H9 (cell line): ENCODE measurements around the gene BCAS3. TPM values are rescaled to one million over a fixed set of nuclear protein-coding genes. Genes with fewer than 3 reads are reported as not detected.

Experiments used
- DNase-seq: peaks from one replicate; pipeline ENCODE4 v3.0.0-alpha.2; 2017
- H2AFZ ChIP-seq: one replicate; pipeline ENCODE4 v1.6.1; 2013; ENCODE audit warnings: mild to moderate bottlenecking, low read length, control low read depth, moderate library complexity
- H2AK5ac ChIP-seq: 2 replicates; pipeline ENCODE4 v1.6.1; 2013; ENCODE audit warnings: low read length, control low read depth, mixed read lengths; ENCODE audit not compliant: insufficient read length
- H2BK120ac ChIP-seq: one replicate; pipeline ENCODE4 v1.6.1; 2013; ENCODE audit warnings: low read depth, mild to moderate bottlenecking, low read length, control low read depth, inconsistent platforms; ENCODE audit not compliant: poor library complexity, severe bottlenecking
- H2BK12ac ChIP-seq: 2 replicates; pipeline ENCODE4 v1.6.1; 2013; ENCODE audit warnings: low read length, control low read depth, mixed read lengths, low read depth; ENCODE audit not compliant: insufficient read length
- H2BK15ac ChIP-seq: 2 replicates; pipeline ENCODE4 v1.6.1; 2013; ENCODE audit warnings: low read depth, low read length, control low read depth
- H2BK20ac ChIP-seq: one replicate; pipeline ENCODE4 v1.6.1; 2013; ENCODE audit warnings: low read depth, mild to moderate bottlenecking, low read length, control low read depth, inconsistent platforms; ENCODE audit not compliant: poor library complexity, severe bottlenecking
- H2BK5ac ChIP-seq: 2 replicates; pipeline ENCODE4 v1.6.1; 2013; ENCODE audit warnings: low read length, control low read depth, mixed read lengths; ENCODE audit not compliant: insufficient read length
- H3K14ac ChIP-seq: 2 replicates; pipeline ENCODE4 v1.6.1; 2013; ENCODE audit warnings: low read length, control low read depth; ENCODE audit not compliant: insufficient read depth
- H3K18ac ChIP-seq: 2 replicates; pipeline ENCODE4 v1.6.1; 2013; ENCODE audit warnings: low read depth, mild to moderate bottlenecking, mixed read lengths, low read length, control low read depth; ENCODE audit not compliant: insufficient read length
- H3K23ac ChIP-seq: 2 replicates; pipeline ENCODE4 v1.6.1; 2013; ENCODE audit warnings: low read length, control low read depth, mixed read lengths, low read depth; ENCODE audit not compliant: insufficient read length
- H3K23me2 ChIP-seq: 2 replicates; pipeline ENCODE4 v1.6.1; 2013; ENCODE audit warnings: low read depth, mild to moderate bottlenecking, mixed read lengths, low read length, control low read depth; ENCODE audit not compliant: insufficient read length, poor library complexity, severe bottlenecking
- H3K27ac ChIP-seq: 2 replicates; pipeline ENCODE4 v1.5.1; 2013; ENCODE audit warnings: low read length, control low read depth, mixed read lengths, low read depth; ENCODE audit not compliant: insufficient read length
- H3K27me3 ChIP-seq: 2 replicates; pipeline ENCODE4 v1.6.1; 2013; ENCODE audit warnings: low read length, control low read depth, inconsistent platforms; ENCODE audit not compliant: insufficient read depth
- H3K4ac ChIP-seq: 2 replicates; pipeline ENCODE4 v1.6.1; 2013; ENCODE audit warnings: low read depth, mild to moderate bottlenecking, control low read depth, inconsistent platforms, low read length, moderate library complexity
- H3K4me1 ChIP-seq: 2 replicates; pipeline ENCODE4 v1.6.1; 2013; ENCODE audit warnings: low read length, control low read depth, inconsistent platforms; ENCODE audit not compliant: insufficient read depth
- H3K4me2 ChIP-seq: 2 replicates; pipeline ENCODE4 v1.6.1; 2013; ENCODE audit warnings: low read length, control low read depth, mixed read lengths; ENCODE audit not compliant: insufficient read length, insufficient read depth
- H3K56ac ChIP-seq: 2 replicates; pipeline ENCODE4 v1.6.1; 2013; ENCODE audit warnings: low read depth, mild to moderate bottlenecking, mixed read lengths, low read length, control low read depth; ENCODE audit not compliant: insufficient read length
- H3K79me1 ChIP-seq: 2 replicates; pipeline ENCODE4 v1.6.1; 2013; ENCODE audit warnings: low read depth, mild to moderate bottlenecking, moderate library complexity, low read length, control low read depth, inconsistent platforms; ENCODE audit not compliant: insufficient read depth, poor library complexity, severe bottlenecking
- H3K79me2 ChIP-seq: 2 replicates; pipeline ENCODE4 v1.6.1; 2013; ENCODE audit warnings: low read length, control low read depth, inconsistent platforms; ENCODE audit not compliant: insufficient read depth
- H3K9ac ChIP-seq: 2 replicates; pipeline ENCODE4 v1.6.1; 2013; ENCODE audit warnings: low read length, control low read depth, mixed read lengths; ENCODE audit not compliant: insufficient read length; ENCODE audit errors: extremely low read depth
- H3K9me3 ChIP-seq: one replicate; pipeline ENCODE4 v1.6.1; 2013; ENCODE audit warnings: low read depth, low read length, inconsistent platforms; ENCODE audit not compliant: control insufficient read depth
- H3T11ph ChIP-seq: one replicate; pipeline ENCODE4 v1.6.1; 2013; ENCODE audit warnings: mild to moderate bottlenecking, low read length, control low read depth, inconsistent platforms
- H4K20me1 ChIP-seq: one replicate; pipeline ENCODE4 v1.6.1; 2013; ENCODE audit not compliant: control insufficient read depth, insufficient read length, insufficient read depth
- H4K5ac ChIP-seq: 2 replicates; pipeline ENCODE4 v1.6.1; 2013; ENCODE audit warnings: low read depth, mild to moderate bottlenecking, mixed read lengths, low read length, control low read depth; ENCODE audit not compliant: insufficient read length
- H4K8ac ChIP-seq: replicated peaks from 2 replicates; pipeline ENCODE4 v1.6.1; 2013; ENCODE audit warnings: low read length, control low read depth, mixed read lengths, low read depth; ENCODE audit not compliant: insufficient read length
- H4K91ac ChIP-seq: 2 replicates; pipeline ENCODE4 v1.6.1; 2013; ENCODE audit warnings: low read depth, mild to moderate bottlenecking, moderate library complexity, mixed read lengths, low read length, control low read depth; ENCODE audit not compliant: insufficient read length
- H3K27ac Mint-ChIP-seq, 3 experiments: 2 replicates in 2 of 3; 3 replicates in 1 of 3; pipeline ENCODE4 v1.8.0; 2020 to 2021; ENCODE audit warnings: mixed read lengths in 3 of 3, mild to moderate bottlenecking in 1 of 3, moderate library complexity in 1 of 3
- H3K27me3 Mint-ChIP-seq: 2 replicates; pipeline ENCODE4 v1.8.0; 2021; ENCODE audit warnings: low read depth, mild to moderate bottlenecking, moderate library complexity, mixed read lengths
- H3K36me3 Mint-ChIP-seq, 3 experiments: 2 replicates in 2 of 3; 3 replicates in 1 of 3; pipeline ENCODE4 v1.8.0; 2020 to 2021; ENCODE audit warnings: low read depth in 3 of 3, mixed read lengths in 3 of 3; ENCODE audit not compliant: insufficient read depth in 1 of 3
- H3K4me1 Mint-ChIP-seq, 2 experiments: 2 replicates each; pipeline ENCODE4 v1.8.0; 2020; ENCODE audit warnings: mixed read lengths in 2 of 2
- H3K4me3 Mint-ChIP-seq, 2 experiments: 2 replicates in 1 of 2; 3 replicates in 1 of 2; pipeline ENCODE4 v1.8.0; 2020 to 2021; ENCODE audit warnings: mild to moderate bottlenecking in 2 of 2, mixed read lengths in 2 of 2, moderate library complexity in 1 of 2
- H3K9me3 Mint-ChIP-seq, 2 experiments: 2 replicates in 1 of 2; 3 replicates in 1 of 2; pipeline ENCODE4 v1.8.0; 2020; ENCODE audit warnings: mild to moderate bottlenecking in 2 of 2, mixed read lengths in 2 of 2, moderate library complexity in 1 of 2
- WGBS: extraction: QIAGEN DNeasy Blood & Tissue Kit; methylation state at CpG from one replicate; pipeline ENCODE4 v1.1.7; 2013; ENCODE audit warnings: missing lambda C conversion rate, low lambda C conversion rate, mixed read lengths; ENCODE audit not compliant: insufficient read length; ENCODE audit errors: extremely low coverage; 5-methylcytosine and 5-hydroxymethylcytosine counted together
- total RNA-seq: library from RNA; stranded (reverse); gene quantifications from 2 replicates; pipeline ENCODE4 v1.2.1, GENCODE V29; 2021
- TF ChIP-seq, protein P1 (sequence below): fragments of 200-600 bp; sonication (generic); conservative IDR thresholded peaks from 3 replicates; pipeline ENCODE4 v1.8.0; 2021; ENCODE audit warnings: antibody characterized with exemption, mild to moderate bottlenecking

Gene BCAS3
- total RNA-seq, 1 experiment from 2014 or later, result 22.4 TPM

DNA sequence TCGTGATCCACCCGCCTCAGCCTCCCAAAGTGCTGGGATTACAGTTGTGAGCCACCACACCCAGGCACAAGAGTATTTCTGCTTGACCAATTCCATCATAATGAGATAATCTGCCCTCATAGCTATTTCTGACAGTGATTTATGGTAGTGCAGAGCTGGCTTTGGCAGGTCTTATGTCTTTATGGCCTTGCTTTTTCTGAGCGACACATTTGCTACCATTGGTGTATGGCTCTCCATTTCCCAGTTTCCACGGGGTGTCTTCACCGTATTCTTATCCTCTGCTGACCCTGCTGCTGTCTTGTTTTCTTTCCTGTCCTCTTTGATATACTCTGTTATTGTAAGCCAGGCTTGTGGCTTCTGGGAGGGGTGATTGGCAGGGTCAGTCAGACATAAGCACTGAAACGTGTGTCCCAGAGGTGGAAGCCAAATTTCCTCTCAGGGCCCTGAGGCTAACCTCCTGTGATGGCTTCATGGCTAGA is 560.8 kb downstream of the BCAS3 start:
- Mint-ChIP-seq H3K4me1 (peaks cover 16 to 28% of the 10 kb centered on the region in 2 experiments), H3K27me3 (no peaks in the 10 kb centered on the region), H3K4me3 (no peak overlapping the region), H3K36me3 (peaks cover 0 to 6% (median 0%) of the 10 kb centered on the region in 3 experiments; a peak in 2 of 7 replicates), H3K27ac (no peak overlapping the region), H3K9me3 (no peaks in the 10 kb centered on the region; a peak in 1 of 5 replicates)
- no peak overlapping the region for H2BK120ac ChIP-seq
- no peaks in the 10 kb centered on the region for H3K23me2 ChIP-seq
- no peaks in the 10 kb centered on the region; the same call in 1 of the 2 replicates for H3K4me1 ChIP-seq
- H4K5ac ChIP-seq, result no peak overlapping the region
- H3K79me1 ChIP-seq, result no peaks in the 10 kb centered on the region
- H4K8ac ChIP-seq, result no peak overlapping the region
- no peak overlapping the region for H3K27ac ChIP-seq
- H2AFZ ChIP-seq, result no peak overlapping the region
- no peaks in the 10 kb centered on the region for H4K20me1 ChIP-seq
- TF ChIP-seq, protein P1, sequence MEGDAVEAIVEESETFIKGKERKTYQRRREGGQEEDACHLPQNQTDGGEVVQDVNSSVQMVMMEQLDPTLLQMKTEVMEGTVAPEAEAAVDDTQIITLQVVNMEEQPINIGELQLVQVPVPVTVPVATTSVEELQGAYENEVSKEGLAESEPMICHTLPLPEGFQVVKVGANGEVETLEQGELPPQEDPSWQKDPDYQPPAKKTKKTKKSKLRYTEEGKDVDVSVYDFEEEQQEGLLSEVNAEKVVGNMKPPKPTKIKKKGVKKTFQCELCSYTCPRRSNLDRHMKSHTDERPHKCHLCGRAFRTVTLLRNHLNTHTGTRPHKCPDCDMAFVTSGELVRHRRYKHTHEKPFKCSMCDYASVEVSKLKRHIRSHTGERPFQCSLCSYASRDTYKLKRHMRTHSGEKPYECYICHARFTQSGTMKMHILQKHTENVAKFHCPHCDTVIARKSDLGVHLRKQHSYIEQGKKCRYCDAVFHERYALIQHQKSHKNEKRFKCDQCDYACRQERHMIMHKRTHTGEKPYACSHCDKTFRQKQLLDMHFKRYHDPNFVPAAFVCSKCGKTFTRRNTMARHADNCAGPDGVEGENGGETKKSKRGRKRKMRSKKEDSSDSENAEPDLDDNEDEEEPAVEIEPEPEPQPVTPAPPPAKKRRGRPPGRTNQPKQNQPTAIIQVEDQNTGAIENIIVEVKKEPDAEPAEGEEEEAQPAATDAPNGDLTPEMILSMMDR, result no peak
- no peak overlapping the region for H3K9ac ChIP-seq
- H2BK15ac ChIP-seq, result no peak overlapping the region
- no peaks in the 10 kb centered on the region for H3K27me3 ChIP-seq
- no peak overlapping the region for H2BK5ac ChIP-seq
- H3K4me2 ChIP-seq, result no peak overlapping the region
- no peak overlapping the region for H3K23ac ChIP-seq
- no peak overlapping the region for H3K14ac ChIP-seq
- no peak overlapping the region for H2BK20ac ChIP-seq
- no peak for DNase-seq
- H3K18ac ChIP-seq, result no peak overlapping the region
- no peaks in the 10 kb centered on the region for H3K9me3 ChIP-seq
- no peak overlapping the region for H3K56ac ChIP-seq
- no peak overlapping the region for H4K91ac ChIP-seq
- WGBS, result no CpG with 5 or more reads among the region's 6 CpGs
- no peak overlapping the region for H3K4ac ChIP-seq
- no peak overlapping the region for H2AK5ac ChIP-seq
- no peak overlapping the region for H3T11ph ChIP-seq
- no peaks in the 10 kb centered on the region for H3K79me2 ChIP-seq
- H2BK12ac ChIP-seq, result no peak overlapping the region
